RWPE1 (cell line): ENCODE results near the gene SERINC5.
"Not testable (repeated sequence)": the region's sequence is repeated elsewhere in the genome, so short reads cannot be mapped to it uniquely, and the experiment has no call there.

Source experiments
- CTCF ChIA-PET: fragments of 350-600 bp; sonication (Branson Sonifier 250); formaldehyde crosslinking; extraction: SDS; loops from one replicate; lab custom pipeline; 2021; lab: Yijun Ruan, JAX
- POLR2A ChIA-PET: fragments of 400-600 bp; formaldehyde crosslinking; extraction: SDS; loops from one replicate; lab custom pipeline; 2020; ENCODE audit warnings: antibody characterized with exemption; ENCODE audit not compliant: low non-redundant PET; lab: Yijun Ruan, JAX
- DNase-seq: peaks from one replicate; pipeline ENCODE4 v3.0.0; 2012; ENCODE audit warnings: low spot score
- H3K27ac ChIP-seq: fragments of 450-650 bp; 2 replicates; pipeline ENCODE4 v1.5.1; 2017
- TF ChIP-seq, protein P1 (sequence below): fragments of 450-650 bp; conservative IDR thresholded peaks from 2 replicates; pipeline ENCODE4 v1.5.1; 2017; ENCODE audit warnings: low read depth, mild to moderate bottlenecking

SERINC5 gene

DNA sequence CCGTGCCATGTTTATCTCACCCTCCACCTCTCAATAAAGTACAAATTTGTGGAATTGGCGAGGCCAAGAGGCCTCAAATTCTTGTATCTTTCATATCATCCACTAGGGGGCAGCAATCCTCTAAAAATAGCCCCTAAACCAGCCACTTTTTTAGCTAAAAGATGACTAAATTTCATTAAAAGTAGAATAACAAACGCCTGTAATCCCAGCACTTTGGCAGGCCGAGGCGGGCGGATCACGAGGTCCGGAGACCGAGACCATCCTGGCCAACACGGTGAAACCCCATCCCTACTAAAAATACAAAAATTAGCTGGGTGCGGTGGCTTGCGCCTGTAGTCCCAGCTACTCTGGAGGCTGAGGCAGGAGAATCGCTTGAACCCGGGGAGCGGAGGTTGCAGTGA is 164.1 kb downstream of the SERINC5 start:
- DNase-seq = peak; percentile 85
- not testable (repeated sequence) for H3K27ac ChIP-seq
- ChIA-PET CTCF (interaction anchor here (0.6 to 6.1 kb wide), 20 partner anchors 8 to 581 kb away, joined by 3 to 137 read pairs (median 4); no protein-coding TSS in a partner anchor), POLR2A (interaction anchor here (0.6 to 1.1 kb wide), 3 partner anchors 163 to 216 kb away, joined by 3 read pairs; partner anchors contain the start of gene SERINC5)
- TF ChIP-seq, protein P1, sequence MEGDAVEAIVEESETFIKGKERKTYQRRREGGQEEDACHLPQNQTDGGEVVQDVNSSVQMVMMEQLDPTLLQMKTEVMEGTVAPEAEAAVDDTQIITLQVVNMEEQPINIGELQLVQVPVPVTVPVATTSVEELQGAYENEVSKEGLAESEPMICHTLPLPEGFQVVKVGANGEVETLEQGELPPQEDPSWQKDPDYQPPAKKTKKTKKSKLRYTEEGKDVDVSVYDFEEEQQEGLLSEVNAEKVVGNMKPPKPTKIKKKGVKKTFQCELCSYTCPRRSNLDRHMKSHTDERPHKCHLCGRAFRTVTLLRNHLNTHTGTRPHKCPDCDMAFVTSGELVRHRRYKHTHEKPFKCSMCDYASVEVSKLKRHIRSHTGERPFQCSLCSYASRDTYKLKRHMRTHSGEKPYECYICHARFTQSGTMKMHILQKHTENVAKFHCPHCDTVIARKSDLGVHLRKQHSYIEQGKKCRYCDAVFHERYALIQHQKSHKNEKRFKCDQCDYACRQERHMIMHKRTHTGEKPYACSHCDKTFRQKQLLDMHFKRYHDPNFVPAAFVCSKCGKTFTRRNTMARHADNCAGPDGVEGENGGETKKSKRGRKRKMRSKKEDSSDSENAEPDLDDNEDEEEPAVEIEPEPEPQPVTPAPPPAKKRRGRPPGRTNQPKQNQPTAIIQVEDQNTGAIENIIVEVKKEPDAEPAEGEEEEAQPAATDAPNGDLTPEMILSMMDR = peak; percentile 70

DNA sequence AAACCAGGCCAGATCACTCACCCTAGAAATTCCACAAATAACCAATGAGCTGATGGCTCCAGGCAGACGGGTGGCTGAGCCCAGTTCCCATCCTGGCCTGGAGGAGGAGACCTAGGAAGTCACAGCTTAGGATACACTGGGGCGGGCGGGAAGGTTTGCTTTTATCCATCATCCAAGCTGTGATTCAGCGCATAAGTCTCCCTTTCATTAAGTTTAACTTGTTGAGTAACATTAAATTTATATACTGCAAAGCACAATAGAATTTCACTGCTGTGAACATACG is 165.0 kb downstream of the SERINC5 start:
- DNase-seq = no peak
- ChIA-PET CTCF (interaction anchor here (0.5 to 6.1 kb wide), 9 partner anchors 8 to 878 kb away, joined by 3 to 137 read pairs (median 5); no protein-coding TSS in a partner anchor), POLR2A (no interaction called here)
- no peak overlapping the region for H3K27ac ChIP-seq
- TF ChIP-seq, protein P1 = no peak

DNA sequence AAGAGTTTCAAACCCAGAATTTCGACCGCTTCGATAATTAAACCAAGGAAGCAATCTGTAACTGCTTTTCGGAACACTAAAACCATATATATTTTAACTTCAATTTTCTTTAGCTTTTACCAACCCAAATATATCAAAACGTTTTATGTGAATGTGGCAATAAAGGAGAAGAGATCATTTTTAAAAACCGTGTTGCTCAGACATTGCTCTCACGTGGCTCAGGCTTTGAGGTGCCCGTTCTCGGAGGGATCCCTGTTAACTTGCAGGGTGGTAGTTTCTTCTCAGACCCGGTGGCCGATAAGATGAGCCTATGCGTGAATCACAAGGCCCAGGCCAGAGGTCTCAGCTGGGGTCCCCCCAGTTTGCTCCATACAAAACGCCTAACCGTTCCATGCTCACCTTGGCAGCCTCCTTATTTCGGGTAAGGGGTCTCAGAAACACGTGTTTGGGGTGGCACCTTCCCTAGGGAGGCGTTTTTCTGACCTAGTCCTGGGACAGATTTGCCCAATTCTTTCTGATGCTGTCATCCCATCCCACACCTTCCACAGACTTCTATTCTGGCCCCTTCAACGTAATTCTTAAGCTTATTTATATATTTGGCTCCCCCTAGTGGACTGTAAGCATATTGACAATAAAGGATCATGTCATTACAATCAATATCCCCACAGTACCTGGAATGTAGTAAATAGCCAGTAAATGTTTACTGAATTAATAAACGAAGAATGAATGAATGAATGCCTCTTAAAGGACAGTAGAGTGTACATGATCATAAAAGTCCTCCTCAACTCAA is 172.6 kb downstream of the SERINC5 start:
- POLR2A ChIA-PET = no interaction called here
- TF ChIP-seq, protein P1 = peak; percentile 63
- DNase-seq = peak; percentile 87
- H3K27ac ChIP-seq = peak overlapping the region; percentile 35; the same call in 1 of the 2 replicates
- CTCF ChIA-PET = interaction anchor here (0.5 to 1.9 kb wide), 48 partner anchors 9 to 1062 kb away, joined by 3 to 15 read pairs (median 4); partner anchors contain the start of genes MTX3 and SERINC5

DNA sequence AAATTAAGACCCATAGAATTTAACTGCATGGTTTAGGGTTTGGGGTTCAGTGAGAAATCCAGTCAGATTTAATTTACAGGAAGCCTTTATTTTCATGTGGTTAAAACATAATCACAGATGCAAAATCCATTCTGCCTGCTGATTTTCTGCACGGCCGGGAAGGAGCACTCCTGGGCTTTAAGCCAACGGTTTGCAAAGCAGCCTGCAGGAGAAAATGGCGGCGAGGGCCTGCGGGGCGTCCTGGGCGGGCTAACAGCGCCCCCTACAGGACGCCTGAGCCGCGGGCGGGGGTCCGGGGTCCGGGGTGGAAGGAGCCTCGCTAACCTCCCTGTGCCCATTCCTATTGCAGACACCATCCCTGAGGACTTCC is 173.1 kb downstream of the SERINC5 start:
- DNase-seq = peak; percentile 80
- TF ChIP-seq, protein P1 = peak; percentile 88
- POLR2A ChIA-PET = no interaction called here
- CTCF ChIA-PET = interaction anchor here (0.6 to 1.7 kb wide), 22 partner anchors 9 to 1142 kb away, joined by 3 to 13 read pairs (median 6); partner anchors contain the start of genes MTX3 and SERINC5
- H3K27ac ChIP-seq = 0 out of 2 replicates have a peak overlapping the region, but pooled peaks have one; percentile 35

DNA sequence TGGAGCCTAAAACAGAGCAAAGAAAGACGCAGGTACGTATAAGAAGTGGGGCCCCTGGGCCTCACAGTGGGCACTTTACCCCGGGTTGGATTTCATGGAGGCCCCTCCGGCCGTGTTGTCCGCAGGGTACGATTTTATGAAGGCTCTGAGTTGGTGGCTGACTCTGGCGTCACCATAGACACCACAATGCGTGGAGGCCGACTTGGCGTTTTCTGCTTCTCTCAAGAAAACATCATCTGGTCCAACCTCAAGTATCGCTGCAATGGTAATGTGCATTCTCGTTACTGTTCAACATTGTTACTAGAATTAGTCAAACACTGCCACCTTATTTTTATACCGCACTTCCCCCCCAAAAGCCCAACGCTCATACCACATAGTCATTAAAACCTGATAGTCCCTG is 173.6 kb downstream of the SERINC5 start:
- H3K27ac ChIP-seq = no peak overlapping the region
- ChIA-PET POLR2A (no interaction called here), CTCF (interaction anchor here (0.6 kb wide), 1 partner anchor 1142 kb away, joined by 5 read pairs; no protein-coding TSS in a partner anchor)
- TF ChIP-seq, protein P1 = no peak
- DNase-seq = no peak

DNA sequence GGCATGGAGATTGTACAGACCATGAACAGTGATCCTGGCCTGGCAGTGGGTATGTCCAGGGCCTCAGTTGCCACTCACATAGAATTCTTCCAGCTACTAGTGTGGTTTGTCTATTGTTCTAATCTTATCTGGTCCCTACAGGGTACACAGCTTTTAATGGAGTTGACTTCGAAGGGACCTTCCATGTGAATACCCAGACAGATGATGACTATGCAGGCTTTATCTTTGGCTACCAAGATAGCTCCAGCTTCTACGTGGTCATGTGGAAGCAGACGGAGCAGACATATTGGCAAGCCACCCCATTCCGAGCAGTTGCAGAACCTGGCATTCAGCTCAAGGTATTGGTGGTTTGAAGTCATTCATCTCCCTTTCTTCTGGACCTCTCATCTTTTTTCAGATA is 176.9 kb downstream of the SERINC5 start:
- no peak for DNase-seq
- ChIA-PET CTCF (interaction anchor here (0.6 kb wide), 1 partner anchor 161 kb away, joined by 3 read pairs; no protein-coding TSS in a partner anchor), POLR2A (no interaction called here)

More for the DNA sequence above, 176.9 kb downstream of the SERINC5 start:
- H3K27ac ChIP-seq = no peak overlapping the region
- TF ChIP-seq, protein P1 = no peak
